Measurements from ENCODE around the gene ORC6.

ORC6 gene

GRCh38 chr16:46701615-46702014 is 12.2 kb downstream of the ORC6 start:
- DNase-seq, result no peak

DNA sequence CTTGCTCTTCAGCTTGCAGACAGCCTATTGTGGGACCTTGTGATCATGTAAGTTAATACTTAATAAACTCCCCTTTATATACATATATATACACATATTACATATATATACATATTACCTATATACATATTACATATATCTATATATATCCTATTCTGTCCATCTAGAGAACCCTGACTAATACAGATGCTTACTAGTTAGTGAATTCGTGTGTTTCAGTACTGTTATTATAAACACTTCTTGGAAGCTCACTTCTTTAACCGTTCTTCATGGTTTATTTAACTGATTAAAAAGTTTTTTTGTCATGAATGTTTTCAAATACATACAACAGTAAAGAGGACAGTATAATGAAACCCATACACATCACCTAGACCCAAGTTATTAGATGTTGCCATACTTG is 12.6 kb downstream of the ORC6 start:
- DNase-seq, result no peak

DNA sequence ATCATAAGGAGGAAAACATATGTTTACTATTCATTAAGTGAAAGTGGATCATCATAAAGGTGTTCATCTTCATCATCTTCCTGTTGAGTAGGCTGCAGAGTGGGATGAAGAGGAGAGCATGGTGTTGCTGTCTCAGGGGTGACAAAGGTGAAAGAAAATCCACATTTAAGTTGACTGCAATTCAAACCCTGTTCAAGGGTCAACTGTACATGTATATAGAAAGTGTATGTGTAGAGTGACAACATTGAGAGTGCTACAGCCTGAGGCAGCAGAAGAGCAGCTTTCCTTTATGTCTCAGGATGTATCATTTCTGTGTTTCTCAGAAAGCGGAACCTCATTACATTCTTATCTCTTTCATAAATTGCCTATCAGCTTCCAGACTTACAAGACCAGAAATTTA is 17.2 kb downstream of the ORC6 start:
- no peak for DNase-seq

DNA sequence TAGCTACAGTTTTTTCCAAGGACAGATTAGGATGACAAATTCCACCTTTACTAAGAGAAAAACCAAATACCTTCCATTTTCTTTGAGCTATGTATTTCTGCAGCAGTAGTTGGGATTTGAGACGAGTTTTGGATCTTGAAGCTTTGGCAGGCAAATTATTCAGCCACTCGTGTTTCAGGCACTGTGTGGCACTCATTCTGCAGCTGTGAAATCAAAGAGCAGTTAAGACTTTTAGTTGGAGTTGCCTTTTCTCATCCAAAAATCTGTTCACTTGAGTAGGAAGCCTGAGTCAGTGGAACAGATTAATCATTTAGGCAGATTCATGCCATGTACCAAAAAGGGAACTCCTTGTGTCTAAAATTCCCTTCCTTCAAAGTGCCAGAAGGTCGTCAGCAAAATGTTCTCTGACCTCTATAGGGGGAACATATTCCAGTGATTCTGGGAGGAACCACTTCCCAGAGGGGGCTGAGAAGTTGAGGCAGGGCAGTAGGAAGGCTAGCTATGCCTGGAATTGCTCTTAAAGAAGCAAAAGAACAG is 20.1 kb downstream of the ORC6 start:
- DNase-seq, result no peak

- DNase-seq, result no peak
Measured at GRCh38 chr16:46711106-46712058, 21.9 kb downstream of the ORC6 start.

DNA sequence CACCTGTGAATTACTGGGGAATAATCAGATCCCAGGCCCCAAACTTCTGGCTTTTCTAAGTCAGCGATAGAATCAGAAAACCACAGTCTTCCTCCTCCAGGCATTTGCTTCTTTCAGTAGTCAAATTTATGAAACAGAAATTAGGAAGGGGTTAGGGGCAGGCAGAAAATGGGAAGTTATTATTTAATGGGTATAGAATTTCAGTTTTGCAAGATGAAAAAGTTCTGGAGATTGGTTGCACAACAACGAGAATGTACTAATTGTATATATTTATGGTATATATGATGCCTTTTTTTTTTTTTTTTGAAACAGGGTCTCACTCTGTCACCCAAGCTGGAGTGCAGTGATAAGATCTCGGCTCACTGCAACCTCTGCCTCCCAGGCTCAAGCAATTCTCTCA is 23.5 kb downstream of the ORC6 start:
- no peak for DNase-seq

DNA sequence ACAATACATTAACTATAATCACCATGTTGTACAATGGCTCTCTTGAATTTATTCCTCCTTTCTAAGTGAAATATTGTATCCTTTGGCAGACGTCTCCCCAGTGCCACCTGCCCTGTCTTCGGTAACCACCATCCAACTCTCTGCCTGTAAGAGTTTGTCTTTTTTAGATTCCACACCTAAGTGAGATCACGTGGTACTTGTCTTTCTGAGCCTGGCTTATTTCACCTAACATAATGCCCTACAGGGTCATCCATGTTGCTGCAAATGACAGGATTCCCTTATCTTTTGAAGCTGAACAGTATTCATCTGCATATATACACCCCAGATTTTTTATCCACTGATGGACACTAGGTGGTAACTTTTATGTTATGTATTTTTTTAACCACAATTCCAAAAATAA is 24.2 kb downstream of the ORC6 start:
- DNase-seq, result peak; percentile 46

GRCh38 chr16:46714797-46715591 is 25.5 kb downstream of the ORC6 start:
- DNase-seq, result no peak

GRCh38 chr16:46715769-46716305 is 26.4 kb downstream of the ORC6 start:
- no peak for DNase-seq

- no peak for DNase-seq
Measured at GRCh38 chr16:46717692-46718091, 28.2 kb downstream of the ORC6 start.

DNA sequence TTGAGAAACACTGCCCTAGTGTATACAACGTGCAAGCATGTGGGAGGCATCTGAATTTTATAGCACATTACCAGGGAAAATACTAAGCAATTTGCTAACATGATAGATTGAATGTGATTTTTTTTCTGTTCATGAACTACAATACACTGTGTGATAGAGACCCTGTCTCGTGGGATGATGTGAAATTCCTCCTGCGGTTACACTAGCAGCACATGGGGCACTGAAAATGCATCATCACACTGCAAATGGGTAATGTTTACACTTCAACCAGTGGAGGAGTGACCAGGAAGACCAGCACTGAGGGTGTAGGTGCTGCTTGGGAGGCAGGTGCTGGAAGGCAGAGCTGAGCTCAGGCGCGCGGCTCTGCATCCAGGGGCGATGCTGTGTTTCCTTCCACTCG is 28.8 kb downstream of the ORC6 start:
- DNase-seq, result no peak

DNA sequence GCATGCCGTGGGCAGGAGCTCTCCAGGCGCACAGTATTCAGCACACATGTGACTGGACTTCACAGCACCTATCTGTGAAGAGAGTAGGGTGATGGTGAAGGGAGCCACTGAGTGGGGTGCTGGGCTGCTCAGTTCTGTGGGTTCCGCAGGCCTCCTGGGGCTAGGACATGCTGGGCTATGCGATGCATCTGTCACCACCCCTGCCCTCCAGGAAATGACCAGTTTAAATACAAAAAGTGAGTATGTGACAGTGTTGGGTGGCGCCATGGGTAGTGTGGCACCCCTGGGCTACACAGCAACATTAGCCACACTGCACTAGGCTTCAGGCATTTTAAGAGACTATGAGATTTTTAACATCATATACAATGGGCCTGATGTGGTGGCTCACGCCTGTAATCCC is 30.1 kb downstream of the ORC6 start:
- DNase-seq, result no peak

- DNase-seq, result no peak
Measured at GRCh38 chr16:46720619-46721018, 31.2 kb downstream of the ORC6 start.

- no peak for DNase-seq
Measured at GRCh38 chr16:46721885-46722284, 32.4 kb downstream of the ORC6 start.

- no peak for DNase-seq
Measured at GRCh38 chr16:46727184-46727583, 37.7 kb downstream of the ORC6 start.

GRCh38 chr16:46727630-46728029 is 38.2 kb downstream of the ORC6 start:
- DNase-seq, result no peak

- no peak for DNase-seq
Measured at GRCh38 chr16:46728806-46729205, 39.3 kb downstream of the ORC6 start.

GRCh38 chr16:46729326-46729995 is 40.0 kb downstream of the ORC6 start:
- DNase-seq, result no peak

- DNase-seq, result no peak
Measured at GRCh38 chr16:46730126-46730525, 40.7 kb downstream of the ORC6 start.

- DNase-seq, result no peak
Measured at GRCh38 chr16:46730801-46731690, 41.6 kb downstream of the ORC6 start.

- DNase-seq, result no peak
Measured at GRCh38 chr16:46731691-46732555, 42.5 kb downstream of the ORC6 start.
